ENCODE measurements around the gene FASLG.

- TF ChIP-seq YY1 (IDR thresholded peaks at IDR 0.05; ENCODE audit: insufficient read depth, insufficient read length) (no peak), SUZ12 (IDR thresholded peaks at IDR 0.05; ENCODE audit: extremely low read depth, insufficient read depth, insufficient read length) (no peak), ZNF274 (IDR thresholded peaks at IDR 0.05; ENCODE audit: low read depth, low read length) (no peak)
Observed at GRCh38 chr1:172630056-172630818, 28.7 kb upstream of the FASLG start.

Measured in NT2/D1 (cell line).